GM18502 (cell line): Measurements from ENCODE around the gene KRTAP10-10.
"Not testable (repeated sequence)": the region's sequence is repeated elsewhere in the genome, so short reads cannot be mapped to it uniquely, and the experiment has no call there.

Experiments used
- ATAC-seq: cut with Tn5 transposase; IDR thresholded peaks from one replicate; pipeline ENCODE4 v1.9.1; 2021; ENCODE audit warnings: mild to moderate bottlenecking; ENCODE audit not compliant: unreplicated experiment, poor library complexity

Gene KRTAP10-10

GRCh38 chr21:44619886-44620285, 17.3 kb upstream of the KRTAP10-10 start:
- ATAC-seq, result no peak

- ATAC-seq, result no peak
Measured at GRCh38 chr21:44623575-44623974, 13.6 kb upstream of the KRTAP10-10 start.

DNA sequence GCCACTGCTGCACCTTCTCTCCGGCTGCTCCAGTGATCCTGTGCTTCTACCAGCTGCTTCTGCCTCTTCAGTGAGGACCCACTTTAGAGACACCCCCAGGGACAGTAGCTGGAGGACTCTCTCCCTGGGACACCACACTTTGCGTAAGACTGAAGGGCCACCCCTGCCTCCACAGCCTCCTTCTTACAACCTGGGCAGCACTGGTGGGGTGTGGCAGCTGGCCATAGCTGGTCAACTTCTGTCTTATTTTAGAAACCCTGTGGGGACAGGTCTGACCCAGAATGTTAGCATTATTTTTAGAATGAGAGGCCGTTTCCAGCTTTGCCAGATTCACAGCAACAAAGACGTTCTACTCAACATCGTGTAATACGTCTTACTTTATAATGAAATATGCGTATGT, 11.4 kb upstream of the KRTAP10-10 start:
- no peak for ATAC-seq

- no peak for ATAC-seq
Measured at GRCh38 chr21:44626262-44626661, 10.9 kb upstream of the KRTAP10-10 start.

GRCh38 chr21:44626673-44627143, 10.4 kb upstream of the KRTAP10-10 start, which contains the start of gene KRTAP10-9:
TSS of gene KRTAP10-9 (plus strand) at chr21:44627093. CDS start at chr21:44627172, 79 bp downstream.
- no peak for ATAC-seq

DNA sequence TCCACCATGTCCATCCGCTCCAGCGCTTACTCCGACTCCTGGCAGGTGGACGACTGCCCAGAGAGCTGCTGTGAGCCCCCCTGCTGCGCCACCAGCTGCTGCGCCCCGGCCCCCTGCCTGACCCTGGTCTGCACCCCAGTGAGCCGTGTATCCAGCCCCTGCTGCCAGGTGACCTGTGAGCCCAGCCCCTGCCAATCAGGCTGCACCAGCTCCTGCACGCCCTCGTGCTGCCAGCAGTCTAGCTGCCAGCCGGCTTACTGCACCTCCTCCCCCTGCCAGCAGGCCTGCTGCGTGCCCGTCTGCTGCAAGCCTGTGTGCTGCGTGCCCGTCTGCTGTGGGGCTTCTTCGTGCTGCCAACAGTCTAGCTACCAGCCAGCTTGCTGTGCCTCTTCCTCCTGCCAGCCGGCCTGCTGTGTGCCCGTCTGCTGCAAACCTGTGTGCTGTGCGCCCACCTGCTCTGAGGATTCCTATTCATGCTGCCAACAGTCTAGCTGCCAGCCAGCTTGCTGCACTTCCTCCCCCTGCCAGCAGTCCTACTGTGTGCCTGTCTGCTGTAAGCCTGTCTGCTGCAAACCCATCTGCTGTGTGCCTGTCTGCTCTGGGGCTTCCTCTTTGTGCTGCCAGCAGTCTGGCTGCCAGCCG, 9.9 kb upstream of the KRTAP10-10 start:
- ATAC-seq, result not testable (repeated sequence)

DNA sequence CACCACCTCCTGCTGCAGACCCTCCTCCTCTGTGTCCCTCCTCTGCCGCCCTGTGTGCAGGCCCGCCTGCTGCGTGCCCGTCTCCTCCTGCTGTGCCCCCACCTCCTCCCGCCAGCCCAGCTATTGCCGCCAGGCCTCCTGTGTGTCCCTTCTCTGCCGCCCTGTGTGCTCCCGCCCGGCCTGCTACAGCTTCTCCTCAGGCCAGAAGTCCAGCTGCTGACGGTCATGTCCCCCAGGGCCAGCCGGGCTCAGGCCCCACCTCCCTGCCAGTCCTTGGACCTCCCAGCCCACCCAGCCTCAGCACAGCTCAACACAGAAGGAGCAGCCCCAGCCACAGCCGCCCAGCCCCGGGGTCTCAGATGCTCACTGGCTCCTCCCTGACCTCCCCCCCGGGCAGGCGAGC, 9.3 kb upstream of the KRTAP10-10 start:
- ATAC-seq, result not testable (repeated sequence)

GRCh38 chr21:44628707-44629391, 8.3 kb upstream of the KRTAP10-10 start:
- ATAC-seq, result no peak

DNA sequence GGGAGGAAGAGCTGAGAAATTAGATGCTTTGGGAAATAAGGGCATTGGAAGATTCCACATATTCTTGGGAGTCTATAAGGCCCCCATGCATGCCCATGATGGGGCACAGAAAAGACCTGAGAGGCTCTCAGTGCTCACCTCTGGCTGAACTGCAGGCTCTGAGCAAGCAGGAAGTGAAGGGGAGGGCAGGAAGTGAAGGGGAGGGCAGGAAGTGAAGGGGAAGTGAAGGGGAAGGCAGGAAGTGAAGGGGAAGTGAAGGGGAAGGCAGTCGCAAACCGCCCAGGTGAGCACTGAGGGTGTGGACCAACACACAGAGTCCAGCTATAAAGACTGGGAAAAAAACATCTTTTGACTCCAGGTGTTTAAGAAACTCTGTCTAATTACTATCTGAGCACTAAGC, 6.7 kb upstream of the KRTAP10-10 start:
- ATAC-seq, result no peak

DNA sequence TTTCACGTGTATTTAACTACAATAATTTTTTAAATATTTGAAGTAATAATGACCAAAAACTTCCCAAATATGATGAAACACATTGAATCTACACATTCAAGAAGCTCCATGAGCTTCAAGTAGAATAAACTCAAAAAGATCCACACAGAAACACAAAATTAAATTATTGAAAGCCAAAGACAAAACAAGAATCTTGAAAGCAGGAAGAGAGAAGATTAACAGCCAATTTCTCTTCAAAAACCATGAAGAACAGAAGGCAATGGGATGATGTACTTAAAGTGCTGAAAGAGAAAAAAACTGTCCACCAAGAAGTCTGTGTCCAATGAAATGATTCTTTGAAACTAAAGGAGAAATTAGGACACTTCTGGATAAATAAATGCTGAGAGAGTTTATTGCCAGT, 5.1 kb upstream of the KRTAP10-10 start:
- no peak for ATAC-seq

GRCh38 chr21:44636209-44637017, 743 bp upstream of the KRTAP10-10 start:
- ATAC-seq, result no peak

- not testable (repeated sequence) for ATAC-seq
Measured at GRCh38 chr21:44637851-44638348, 744 bp downstream of the KRTAP10-10 start.

DNA sequence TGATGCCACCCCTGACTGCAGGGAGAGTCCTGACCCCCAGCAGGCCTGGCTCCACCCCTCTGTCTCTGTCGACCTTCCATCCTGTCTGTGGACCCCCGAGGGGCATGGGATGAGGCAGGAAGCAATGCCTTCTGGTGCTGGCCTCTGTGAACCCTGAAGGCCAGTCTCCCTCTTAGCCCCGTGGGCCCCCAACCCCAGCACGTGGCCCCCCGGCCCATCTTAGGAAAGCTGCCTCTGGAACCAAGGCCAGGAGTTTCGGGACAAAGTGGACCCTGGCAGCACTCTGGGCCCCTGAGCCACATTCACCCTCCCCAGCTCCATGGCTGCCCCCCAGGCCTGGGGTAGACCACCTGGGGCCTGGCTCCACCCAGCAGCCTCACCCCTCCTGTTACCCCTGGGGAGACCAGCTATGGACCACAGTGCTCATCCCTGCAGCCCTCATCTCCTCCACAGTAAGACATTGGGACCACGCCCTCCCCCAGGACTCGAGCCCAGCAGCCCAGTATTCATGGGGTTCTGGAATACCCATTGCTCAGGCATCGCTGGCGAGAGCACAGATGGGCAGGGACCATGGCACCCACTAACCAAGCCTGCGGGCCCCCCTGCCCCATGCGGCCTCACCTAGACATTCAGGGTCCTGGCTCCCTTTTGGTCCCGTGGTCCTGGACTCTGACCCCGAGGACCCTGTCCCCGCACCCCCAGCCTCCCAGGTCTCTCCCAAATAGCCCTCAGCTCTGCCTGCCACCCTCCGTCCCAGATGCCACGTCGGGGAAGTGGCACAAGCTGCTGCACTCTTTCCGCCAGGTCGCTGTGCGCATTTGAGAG, 1.6 kb downstream of the KRTAP10-10 start:
- not testable (repeated sequence) for ATAC-seq

GRCh38 chr21:44639331-44639655, 2.1 kb downstream of the KRTAP10-10 start:
- ATAC-seq, result no peak

DNA sequence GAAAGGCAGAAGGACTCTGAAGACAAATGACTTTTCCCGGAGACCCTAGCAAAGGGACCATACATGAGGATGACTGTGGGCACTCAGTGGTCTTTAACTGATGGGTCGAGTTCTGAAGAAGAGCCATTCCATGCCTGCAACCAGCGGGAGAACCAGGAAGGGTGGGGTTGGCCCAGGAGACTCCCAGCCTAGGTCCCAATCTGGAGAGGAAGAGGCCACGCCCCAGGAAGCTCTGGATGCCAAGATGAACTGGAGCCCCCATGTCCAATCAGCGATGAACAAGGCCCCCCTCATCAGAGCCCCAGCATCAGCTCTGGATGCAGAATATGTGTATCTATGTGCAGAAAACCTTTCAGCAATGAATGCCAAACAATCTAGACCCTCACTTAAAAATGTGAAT, 3.6 kb downstream of the KRTAP10-10 start:
- ATAC-seq, result no peak

GRCh38 chr21:44643741-44644310, 6.7 kb downstream of the KRTAP10-10 start:
- no peak for ATAC-seq

GRCh38 chr21:44644878-44645277, 7.7 kb downstream of the KRTAP10-10 start:
- no peak for ATAC-seq

- not testable (repeated sequence) for ATAC-seq
Measured at GRCh38 chr21:44646366-44647221, 9.4 kb downstream of the KRTAP10-10 start, which contains the start of gene KRTAP10-11. TSS of gene KRTAP10-11 (plus strand) at chr21:44646414. CDS start at chr21:44646459, 45 bp downstream.

GRCh38 chr21:44647222-44647552, 10.0 kb downstream of the KRTAP10-10 start:
- ATAC-seq, result no peak
